ENCODE measurements around the gene SEC14L1.

The SEC14L1 gene

GRCh38 chr17:77167472-77168306 is 26.9 kb downstream of the SEC14L1 start:
- Histone ChIP-seq H3K36me3 (ENCODE audit: control insufficient read depth, insufficient read depth, low read length) (peaks cover 5% of the 10 kb centered on the region), H3K4me3 (ENCODE audit: low read depth, low read length) (no peak overlapping the region), H3K27me3 (ENCODE audit: control insufficient read depth, insufficient read depth, low read length) (no peaks in the 10 kb centered on the region), H3K4me1 (ENCODE audit: control insufficient read depth, insufficient read depth, low read length) (peaks cover 28% of the 10 kb centered on the region), H3K9ac (ENCODE audit: low read length) (no peak overlapping the region), H3K27ac (ENCODE audit: low read depth, low read length) (no peak overlapping the region), H3K9me3 (ENCODE audit: control insufficient read depth, insufficient read depth, low read depth, low read length) (peaks cover 59% of the 10 kb centered on the region)

GRCh38 chr17:77173104-77173503 is 32.3 kb downstream of the SEC14L1 start:
- peaks cover 72% of the 10 kb centered on the region for H3K9me3 ChIP-seq (ENCODE audit: control insufficient read depth, insufficient read depth, low read depth, low read length)
- peaks cover 15% of the 10 kb centered on the region for H3K36me3 ChIP-seq (ENCODE audit: control insufficient read depth, insufficient read depth, low read length)
- H3K4me1 ChIP-seq (ENCODE audit: control insufficient read depth, insufficient read depth, low read length), result no peaks in the 10 kb centered on the region
- H3K27ac ChIP-seq (ENCODE audit: low read depth, low read length), result no peak overlapping the region
- no peak overlapping the region for H3K9ac ChIP-seq (ENCODE audit: low read length)
- no peak overlapping the region for H3K4me3 ChIP-seq (ENCODE audit: low read depth, low read length)
- H3K27me3 ChIP-seq (ENCODE audit: control insufficient read depth, insufficient read depth, low read length), result no peaks in the 10 kb centered on the region

- Histone ChIP-seq H3K27me3 (ENCODE audit: control insufficient read depth, insufficient read depth, low read length) (no peaks in the 10 kb centered on the region), H3K9ac (ENCODE audit: low read length) (no peak overlapping the region), H3K4me3 (ENCODE audit: low read depth, low read length) (no peak overlapping the region), H3K36me3 (ENCODE audit: control insufficient read depth, insufficient read depth, low read length) (peaks cover 18% of the 10 kb centered on the region), H3K9me3 (ENCODE audit: control insufficient read depth, insufficient read depth, low read depth, low read length) (peaks cover 57% of the 10 kb centered on the region), H3K27ac (ENCODE audit: low read depth, low read length) (no peak overlapping the region), H3K4me1 (ENCODE audit: control insufficient read depth, insufficient read depth, low read length) (no peaks in the 10 kb centered on the region)
Measured at GRCh38 chr17:77174928-77175661, 34.3 kb downstream of the SEC14L1 start.

GRCh38 chr17:77177002-77177741 is 36.4 kb downstream of the SEC14L1 start:
- Histone ChIP-seq H3K9me3 (ENCODE audit: control insufficient read depth, insufficient read depth, low read depth, low read length) (peaks cover 44% of the 10 kb centered on the region), H3K36me3 (ENCODE audit: control insufficient read depth, insufficient read depth, low read length) (peaks cover 18% of the 10 kb centered on the region), H3K27me3 (ENCODE audit: control insufficient read depth, insufficient read depth, low read length) (no peaks in the 10 kb centered on the region), H3K9ac (ENCODE audit: low read length) (no peak overlapping the region), H3K4me1 (ENCODE audit: control insufficient read depth, insufficient read depth, low read length) (0 out of 2 replicates have a peak, but pooled peaks cover 3% of the 10 kb centered on the region), H3K4me3 (ENCODE audit: low read depth, low read length) (no peak overlapping the region), H3K27ac (ENCODE audit: low read depth, low read length) (no peak overlapping the region)

- Histone ChIP-seq H3K27ac (ENCODE audit: low read depth, low read length) (no peak overlapping the region), H3K9ac (ENCODE audit: low read length) (no peak overlapping the region)
Measured at GRCh38 chr17:77178050-77178449, 37.3 kb downstream of the SEC14L1 start.

GRCh38 chr17:77178563-77178962 is 37.8 kb downstream of the SEC14L1 start:
- Histone ChIP-seq H3K36me3 (ENCODE audit: control insufficient read depth, insufficient read depth, low read length) (peaks cover 18% of the 10 kb centered on the region), H3K9ac (ENCODE audit: low read length) (no peak overlapping the region), H3K9me3 (ENCODE audit: control insufficient read depth, insufficient read depth, low read depth, low read length) (peaks cover 30% of the 10 kb centered on the region), H3K4me1 (ENCODE audit: control insufficient read depth, insufficient read depth, low read length) (0 out of 2 replicates have a peak, but pooled peaks cover 7% of the 10 kb centered on the region), H3K27ac (ENCODE audit: low read depth, low read length) (no peak overlapping the region), H3K27me3 (ENCODE audit: control insufficient read depth, insufficient read depth, low read length) (no peaks in the 10 kb centered on the region), H3K4me3 (ENCODE audit: low read depth, low read length) (no peak overlapping the region)

More at GRCh38 chr17:77178050-77178449, 37.3 kb downstream of the SEC14L1 start:
- peaks cover 18% of the 10 kb centered on the region for H3K36me3 ChIP-seq (ENCODE audit: control insufficient read depth, insufficient read depth, low read length)
- H3K4me3 ChIP-seq (ENCODE audit: low read depth, low read length), result no peak overlapping the region
- H3K4me1 ChIP-seq (ENCODE audit: control insufficient read depth, insufficient read depth, low read length), result 0 out of 2 replicates have a peak, but pooled peaks cover 7% of the 10 kb centered on the region
- peaks cover 36% of the 10 kb centered on the region for H3K9me3 ChIP-seq (ENCODE audit: control insufficient read depth, insufficient read depth, low read depth, low read length)
- no peaks in the 10 kb centered on the region for H3K27me3 ChIP-seq (ENCODE audit: control insufficient read depth, insufficient read depth, low read length)

DNA sequence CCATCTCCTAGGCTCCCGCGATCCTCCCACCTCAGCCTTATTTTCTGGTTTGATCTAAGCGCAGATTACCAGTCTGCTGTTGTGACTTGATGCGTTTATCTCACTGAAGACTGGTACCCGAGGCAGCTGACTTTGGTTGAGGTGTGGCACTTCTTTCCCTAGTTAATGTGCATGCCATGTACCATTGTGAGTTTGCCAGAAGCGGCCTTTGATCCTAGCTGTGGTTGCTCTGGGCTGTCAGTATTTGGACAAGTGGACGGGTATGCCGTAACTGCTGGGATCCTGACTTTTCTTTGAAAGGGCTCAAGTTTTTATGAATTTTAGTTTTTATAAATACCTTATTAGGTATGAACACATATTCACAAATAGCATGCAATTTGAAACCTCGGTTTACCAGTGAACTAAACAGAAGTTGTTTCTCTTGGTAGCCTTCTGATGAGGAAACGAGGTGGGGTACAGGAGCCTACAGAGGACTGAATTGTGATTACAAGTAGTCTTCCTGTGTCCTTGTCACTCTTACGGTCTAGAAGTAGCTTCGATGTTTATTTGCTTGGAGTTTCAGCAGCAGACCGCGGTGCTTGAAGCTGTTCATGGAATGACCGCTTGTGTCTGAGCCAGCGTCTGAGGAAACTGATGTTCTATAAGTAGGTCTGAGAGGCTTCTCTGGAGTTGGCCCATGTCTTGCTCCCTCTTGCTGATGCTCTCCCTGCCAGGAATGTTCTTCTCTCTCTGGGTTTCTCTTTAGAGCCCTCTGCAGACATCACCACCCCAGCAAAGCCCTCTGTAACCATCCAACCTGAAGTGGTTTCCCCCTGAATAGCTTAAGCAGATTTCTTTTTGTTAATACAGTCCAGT is 40.0 kb downstream of the SEC14L1 start:
- Histone ChIP-seq H3K4me1 (ENCODE audit: control insufficient read depth, insufficient read depth, low read length) (0 out of 2 replicates have a peak, but pooled peaks cover 7% of the 10 kb centered on the region), H3K27ac (ENCODE audit: low read depth, low read length) (no peak overlapping the region), H3K36me3 (ENCODE audit: control insufficient read depth, insufficient read depth, low read length) (0 out of 2 replicates have a peak, but pooled peaks cover 3% of the 10 kb centered on the region), H3K9ac (ENCODE audit: low read length) (no peak overlapping the region), H3K27me3 (ENCODE audit: control insufficient read depth, insufficient read depth, low read length) (no peaks in the 10 kb centered on the region), H3K4me3 (ENCODE audit: low read depth, low read length) (no peak overlapping the region), H3K9me3 (ENCODE audit: control insufficient read depth, insufficient read depth, low read depth, low read length) (peaks cover 10% of the 10 kb centered on the region; the same call in 1 of the 2 replicates)

GRCh38 chr17:77182205-77183172 is 41.7 kb downstream of the SEC14L1 start:
- Histone ChIP-seq H3K27me3 (ENCODE audit: control insufficient read depth, insufficient read depth, low read length) (no peaks in the 10 kb centered on the region), H3K9me3 (ENCODE audit: control insufficient read depth, insufficient read depth, low read depth, low read length) (0 out of 2 replicates have a peak, but pooled peaks cover 5% of the 10 kb centered on the region), H3K4me3 (ENCODE audit: low read depth, low read length) (no peak overlapping the region), H3K27ac (ENCODE audit: low read depth, low read length) (no peak overlapping the region), H3K4me1 (ENCODE audit: control insufficient read depth, insufficient read depth, low read length) (0 out of 2 replicates have a peak, but pooled peaks cover 7% of the 10 kb centered on the region), H3K36me3 (ENCODE audit: control insufficient read depth, insufficient read depth, low read length) (0 out of 2 replicates have a peak, but pooled peaks cover 3% of the 10 kb centered on the region), H3K9ac (ENCODE audit: low read length) (no peak overlapping the region)

- H3K9ac ChIP-seq (ENCODE audit: low read length), result no peak overlapping the region
- 0 out of 2 replicates have a peak, but pooled peaks cover 7% of the 10 kb centered on the region for H3K4me1 ChIP-seq (ENCODE audit: control insufficient read depth, insufficient read depth, low read length)
- no peak overlapping the region for H3K27ac ChIP-seq (ENCODE audit: low read depth, low read length)
Measured at GRCh38 chr17:77184474-77184873, 43.7 kb downstream of the SEC14L1 start.

More at GRCh38 chr17:77184474-77184873, 43.7 kb downstream of the SEC14L1 start:
- Histone ChIP-seq H3K27me3 (ENCODE audit: control insufficient read depth, insufficient read depth, low read length) (no peaks in the 10 kb centered on the region), H3K36me3 (ENCODE audit: control insufficient read depth, insufficient read depth, low read length) (no peaks in the 10 kb centered on the region), H3K4me3 (ENCODE audit: low read depth, low read length) (no peak overlapping the region), H3K9me3 (ENCODE audit: control insufficient read depth, insufficient read depth, low read depth, low read length) (no peaks in the 10 kb centered on the region)
